Activated T-cell treated with anti-CD3 and anti-CD28 coated beads, Interleukin-2, amount 50 U/mL, for 4 hours (primary cell): Measurements from ENCODE around the gene PLPPR4. TPM values are rescaled to one million over a fixed set of nuclear protein-coding genes. Genes with fewer than 3 reads are reported as not detected.

Experiments used
- ATAC-seq, 2 donors: fragments of 200-7000 bp; cut with Tn5 transposase; one replicate each; pipeline ENCODE4 v1.10.0; 2021
- DNase-seq: peaks from one replicate; pipeline ENCODE4 v3.0.0-alpha.2; 2020
- H3K27me3 Mint-ChIP-seq: one replicate; pipeline ENCODE4 v1.8.0; 2021; ENCODE audit warnings: low read depth, mixed read lengths
- H3K36me3 Mint-ChIP-seq: one replicate; pipeline ENCODE4 v1.8.0; 2022; ENCODE audit warnings: mixed read lengths; ENCODE audit not compliant: insufficient read depth
- H3K4me1 Mint-ChIP-seq: one replicate; pipeline ENCODE4 v1.8.0; 2021; ENCODE audit warnings: low read depth, mixed read lengths
- H3K4me3 Mint-ChIP-seq: one replicate; pipeline ENCODE4 v1.8.0; 2021; ENCODE audit warnings: mild to moderate bottlenecking, moderate library complexity, mixed read lengths
- H3K9me3 Mint-ChIP-seq: one replicate; pipeline ENCODE4 v1.8.0; 2021; ENCODE audit warnings: mixed read lengths
- total RNA-seq, 3 donors: library from RNA; stranded (reverse); gene quantifications; one replicate each; pipeline ENCODE4 v1.2.1, GENCODE V29; 2021

Gene PLPPR4
- total RNA-seq, 3 donors from 2014 or later: not detected

GRCh38 chr1:99347041-99347684 lies 82.9 kb downstream of the PLPPR4 start:
- Mint-ChIP-seq H3K9me3 (peaks cover 3% of the 10 kb centered on the region), H3K4me1 (no peaks in the 10 kb centered on the region), H3K4me3 (no peak overlapping the region), H3K27me3 (no peaks in the 10 kb centered on the region), H3K36me3 (no peaks in the 10 kb centered on the region)
- DNase-seq (no peak), ATAC-seq (no peak)

GRCh38 chr1:99348397-99349132 lies 84.3 kb downstream of the PLPPR4 start:
- ATAC-seq: no peak
- Mint-ChIP-seq H3K27me3 (no peaks in the 10 kb centered on the region), H3K4me3 (no peak overlapping the region), H3K9me3 (no peaks in the 10 kb centered on the region), H3K36me3 (no peaks in the 10 kb centered on the region), H3K4me1 (no peaks in the 10 kb centered on the region)
- no peak for DNase-seq

GRCh38 chr1:99352821-99353220 lies 88.5 kb downstream of the PLPPR4 start:
- Mint-ChIP-seq H3K27me3 (no peaks in the 10 kb centered on the region), H3K4me1 (no peaks in the 10 kb centered on the region), H3K4me3 (no peak overlapping the region), H3K9me3 (no peaks in the 10 kb centered on the region), H3K36me3 (no peaks in the 10 kb centered on the region)
- no peak for DNase-seq
- ATAC-seq: no peak

DNA sequence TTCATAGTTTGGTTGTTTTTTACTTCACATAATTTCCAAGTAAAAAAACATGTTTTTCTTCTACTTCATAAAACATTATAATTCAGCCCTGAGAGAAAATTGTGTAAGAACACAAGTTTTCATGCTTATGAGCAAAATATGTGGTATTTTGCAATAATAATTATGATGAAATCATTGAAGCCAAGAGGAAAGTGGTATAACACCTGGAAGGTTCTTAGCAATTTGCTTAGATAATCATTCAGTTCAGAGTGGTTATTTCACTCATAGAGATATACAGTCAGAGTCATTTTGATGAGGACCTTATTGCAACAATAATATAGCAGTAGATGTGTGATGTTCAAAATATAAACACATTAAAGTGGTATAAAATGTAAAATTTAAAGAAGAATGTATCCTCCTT lies 94.5 kb downstream of the PLPPR4 start:
- no peak for ATAC-seq
- no peak for DNase-seq
- Mint-ChIP-seq H3K36me3 (no peaks in the 10 kb centered on the region), H3K9me3 (no peaks in the 10 kb centered on the region), H3K4me3 (no peak overlapping the region), H3K4me1 (no peaks in the 10 kb centered on the region), H3K27me3 (no peaks in the 10 kb centered on the region)
